Measurements from ENCODE around the gene PPP1R9A.
A peak's percentile ranks its signal among the peaks of the same experiment; 100 is the strongest.
"Not testable (repeated sequence)": the region's sequence is repeated elsewhere in the genome, so short reads cannot be mapped to it uniquely, and the experiment has no call there.

The PPP1R9A gene

GRCh38 chr7:94980418-94981142, 73.2 kb downstream of the PPP1R9A start:
- DNase-seq, result no peak

GRCh38 chr7:94995921-94996320, 88.5 kb downstream of the PPP1R9A start:
- no peak for DNase-seq

GRCh38 chr7:94996369-94996768, 89.0 kb downstream of the PPP1R9A start:
- no peak for DNase-seq

- DNase-seq, result no peak
These were observed 90.2 kb downstream of the PPP1R9A start for GRCh38 chr7:94997547-94997946.

- no peak for DNase-seq
These were observed 91.1 kb downstream of the PPP1R9A start for GRCh38 chr7:94998266-94999068.

- no peak for DNase-seq
These were observed 91.6 kb downstream of the PPP1R9A start for GRCh38 chr7:94999069-94999351.

GRCh38 chr7:94999601-95000000, 92.2 kb downstream of the PPP1R9A start:
- not testable (repeated sequence) for DNase-seq

GRCh38 chr7:95001258-95001657, 93.9 kb downstream of the PPP1R9A start:
- no peak for DNase-seq

GRCh38 chr7:95001815-95002561, 94.6 kb downstream of the PPP1R9A start:
- no peak for DNase-seq

GRCh38 chr7:95002775-95003174, 95.4 kb downstream of the PPP1R9A start:
- no peak for DNase-seq

GRCh38 chr7:95004618-95005247, 97.3 kb downstream of the PPP1R9A start:
- DNase-seq, result peak; percentile 25

GRCh38 chr7:95006010-95006409, 98.6 kb downstream of the PPP1R9A start:
- DNase-seq, result no peak

GRCh38 chr7:95008773-95009172, 101.4 kb downstream of the PPP1R9A start:
- DNase-seq, result not testable (repeated sequence)

GRCh38 chr7:95011146-95011928, 103.9 kb downstream of the PPP1R9A start:
- DNase-seq, result no peak

- DNase-seq, result no peak
These were observed 104.6 kb downstream of the PPP1R9A start for GRCh38 chr7:95011995-95012394.

- no peak for DNase-seq
These were observed 110.6 kb downstream of the PPP1R9A start for GRCh38 chr7:95018021-95018420.

- DNase-seq, result no peak
These were observed 118.6 kb downstream of the PPP1R9A start for GRCh38 chr7:95026018-95026417.

- no peak for DNase-seq
These were observed 119.2 kb downstream of the PPP1R9A start for GRCh38 chr7:95026421-95027072.

- no peak for DNase-seq
These were observed 120.0 kb downstream of the PPP1R9A start for GRCh38 chr7:95027234-95027872.

- no peak for DNase-seq
These were observed 121.3 kb downstream of the PPP1R9A start for GRCh38 chr7:95028683-95029082.

GRCh38 chr7:95035295-95035694, 127.9 kb downstream of the PPP1R9A start:
- DNase-seq, result no peak
